H1 (cell line): ENCODE measurements around the gene BTBD9. TPM values are rescaled to one million over a fixed set of nuclear protein-coding genes. Genes with fewer than 3 reads are reported as not detected.

Experiments
- CTCF ChIA-PET: fragments of 300-600 bp; sonication (Branson Sonifier 250); formaldehyde crosslinking; loops from one replicate; lab custom pipeline; 2021; ENCODE audit not compliant: partially characterized antibody; lab: Charles Lee
- POLR2A ChIA-PET: fragments of 300-600 bp; sonication (Branson Sonifier 250); formaldehyde crosslinking; loops from one replicate; lab custom pipeline; 2021; ENCODE audit warnings: inconsistent platforms; ENCODE audit not compliant: partially characterized antibody; lab: Charles Lee
- DNase-seq, 2 experiments: peaks; one replicate each; pipeline versions ENCODE4 v3.0.0 to v3.0.0-alpha.2; 2010 to 2022; ENCODE audit warnings: low spot score in 2 of 2, low read depth in 1 of 2, mixed read lengths in 1 of 2
- FAIRE-seq: peaks from 2 replicates; lab custom pipeline; 2011; peaks lifted over from hg19 to GRCh38; lab: Jason Lieb, UNC
- H2AFZ ChIP-seq: 2 replicates; pipeline ENCODE4 v1.8.1; 2012; ENCODE audit warnings: low read length, inconsistent platforms
- H2AK5ac ChIP-seq: 2 replicates; pipeline ENCODE4 v1.6.1; 2013; ENCODE audit warnings: low read depth, low read length
- H2BK120ac ChIP-seq: replicated peaks from 2 replicates; pipeline ENCODE3; 2013; ENCODE audit warnings: low read depth, low read length, inconsistent platforms
- H2BK12ac ChIP-seq: 2 replicates; pipeline ENCODE4 v1.6.1; 2013; ENCODE audit warnings: low read depth, low read length
- H2BK15ac ChIP-seq: 2 replicates; pipeline ENCODE4 v1.6.1; 2013; ENCODE audit warnings: low read length
- H2BK20ac ChIP-seq: 2 replicates; pipeline ENCODE4 v1.6.1; 2013; ENCODE audit warnings: low read length
- H2BK5ac ChIP-seq: 2 replicates; pipeline ENCODE4 v1.6.1; 2013; ENCODE audit warnings: low read depth, low read length
- H3K14ac ChIP-seq: 2 replicates; pipeline ENCODE4 v1.6.1; 2013; ENCODE audit warnings: inconsistent platforms; ENCODE audit not compliant: insufficient read length
- H3K18ac ChIP-seq: 2 replicates; pipeline ENCODE4 v1.6.1; 2013; ENCODE audit warnings: low read length; ENCODE audit errors: extremely low read depth
- H3K23ac ChIP-seq: 2 replicates; pipeline ENCODE4 v1.6.1; 2013; ENCODE audit warnings: inconsistent platforms; ENCODE audit not compliant: insufficient read length
- H3K23me2 ChIP-seq: 2 replicates; pipeline ENCODE4 v1.6.1; 2013; ENCODE audit warnings: low read depth, low read length
- H3K27ac ChIP-seq: 2 replicates; pipeline ENCODE4 v1.6.1; 2011; ENCODE audit warnings: low read depth, low read length, inconsistent platforms
- H3K27me3 ChIP-seq, 4 experiments: replicated peaks in 1 of 4; 1 replicate in 1 of 4; 2 replicates in 3 of 4; pipeline versions ENCODE4 v1.6.1 to v1.8.1; 2011 to 2013; ENCODE audit warnings: low read length in 3 of 4, mild to moderate bottlenecking in 3 of 4, inconsistent platforms in 2 of 4, mixed read lengths in 2 of 4, moderate library complexity in 1 of 4; ENCODE audit not compliant: control insufficient read depth in 3 of 4, insufficient read depth in 3 of 4; ENCODE audit errors: extremely low read depth in 1 of 4
- H3K36me3 ChIP-seq, 4 experiments: 2 replicates each; pipeline versions ENCODE4 v1.6.1 to v1.8.1; 2011 to 2013; ENCODE audit warnings: mild to moderate bottlenecking in 4 of 4, low read length in 3 of 4, moderate library complexity in 2 of 4, control low read depth in 1 of 4, inconsistent platforms in 1 of 4; ENCODE audit not compliant: insufficient read depth in 4 of 4, control insufficient read depth in 2 of 4
- H3K4ac ChIP-seq: replicated peaks from 2 replicates; pipeline ENCODE3; 2013; ENCODE audit warnings: low read length, low read depth, mixed read lengths, inconsistent platforms; ENCODE audit not compliant: insufficient read length
- H3K4me1 ChIP-seq, 4 experiments: replicated peaks in 1 of 4; 1 replicate in 1 of 4; 2 replicates in 3 of 4; pipeline versions ENCODE4 v1.6.1 to v1.8.1; 2011 to 2013; ENCODE audit warnings: low read length in 3 of 4, inconsistent platforms in 2 of 4, mixed read lengths in 1 of 4; ENCODE audit not compliant: insufficient read depth in 4 of 4, control insufficient read depth in 3 of 4
- H3K4me2 ChIP-seq, 2 experiments: 2 replicates each; pipeline versions ENCODE4 v1.6.1 to v1.8.1; 2011 to 2013; ENCODE audit warnings: low read depth in 2 of 2, low read length in 2 of 2, control low read depth in 1 of 2, inconsistent platforms in 1 of 2, mild to moderate bottlenecking in 1 of 2; ENCODE audit not compliant: insufficient read depth in 1 of 2
- H3K4me3 ChIP-seq, 4 experiments: fragments of 200-600, 300-600 bp in 1 of 4; sonication (generic), shearing (Covaris generic), sonication (Bioruptor Twin) in 1 of 4; 2 replicates each; pipeline versions ENCODE4 v1.5.1 to v1.8.1; 2011 to 2016; ENCODE audit warnings: low read length in 4 of 4, low read depth in 3 of 4, control low read depth in 2 of 4, inconsistent platforms in 2 of 4, mild to moderate bottlenecking in 2 of 4, mixed read lengths in 1 of 4, moderate library complexity in 1 of 4; ENCODE audit not compliant: insufficient read depth in 2 of 4; ENCODE audit errors: extremely low read depth in 1 of 4
- H3K56ac ChIP-seq: replicated peaks from 2 replicates; pipeline ENCODE3; 2013; ENCODE audit warnings: low read depth, mild to moderate bottlenecking, mixed read lengths, low read length, inconsistent platforms; ENCODE audit not compliant: insufficient read length
- H3K79me1 ChIP-seq: 2 replicates; pipeline ENCODE4 v1.6.1; 2013; ENCODE audit warnings: low read depth, low read length, control low read depth
- H3K79me2 ChIP-seq, 2 experiments: 2 replicates each; pipeline versions ENCODE4 v1.6.1 to v1.8.1; 2012 to 2013; ENCODE audit warnings: low read length in 2 of 2, mild to moderate bottlenecking in 2 of 2, inconsistent platforms in 1 of 2; ENCODE audit not compliant: insufficient read depth in 2 of 2, control insufficient read depth in 1 of 2
- H3K9ac ChIP-seq, 4 experiments: replicated peaks in 1 of 4; 1 replicate in 1 of 4; 2 replicates in 3 of 4; pipeline versions ENCODE4 v1.6.1 to v1.8.1; 2011 to 2013; ENCODE audit warnings: low read depth in 3 of 4, low read length in 3 of 4, control low read depth in 2 of 4, mild to moderate bottlenecking in 2 of 4, moderate library complexity in 2 of 4, inconsistent platforms in 1 of 4; ENCODE audit errors: extremely low read depth in 1 of 4
- H3K9me3 ChIP-seq, 2 experiments: 2 replicates each; pipeline versions ENCODE4 v1.6.1 to v1.8.1; 2012 to 2013; ENCODE audit warnings: mild to moderate bottlenecking in 2 of 2, moderate library complexity in 2 of 2, control low read depth in 1 of 2, inconsistent platforms in 1 of 2, low read depth in 1 of 2, low read length in 1 of 2, mixed read lengths in 1 of 2; ENCODE audit not compliant: insufficient read depth in 2 of 2
- H4K20me1 ChIP-seq, 2 experiments: replicated peaks in 1 of 2; 2 replicates each; pipeline versions ENCODE3 to v1.8.1; 2011 to 2013; ENCODE audit warnings: inconsistent platforms in 2 of 2, low read length in 2 of 2, mild to moderate bottlenecking in 1 of 2; ENCODE audit not compliant: insufficient read depth in 2 of 2, control insufficient read depth in 1 of 2
- H4K5ac ChIP-seq: 2 replicates; pipeline ENCODE4 v1.6.1; 2013; ENCODE audit warnings: low read length, low read depth, mixed read lengths, inconsistent platforms; ENCODE audit not compliant: insufficient read length
- H4K8ac ChIP-seq: 2 replicates; pipeline ENCODE4 v1.8.0; 2013; ENCODE audit warnings: mild to moderate bottlenecking, moderate library complexity, low read length, inconsistent platforms; ENCODE audit not compliant: insufficient read depth; ENCODE audit errors: extremely low read depth
- H4K91ac ChIP-seq: replicated peaks from 2 replicates; pipeline ENCODE3; 2013; ENCODE audit warnings: low read length, mixed read lengths, inconsistent platforms; ENCODE audit not compliant: insufficient read length
- HDAC2 ChIP-seq, 2 experiments: fragments of 300-600 bp in 1 of 2; sonication (generic) in 1 of 2; IDR thresholded peaks; 2 replicates each; pipeline ENCODE4 v1.6.1; 2011 to 2012; ENCODE audit warnings: low read depth in 2 of 2, low read length in 2 of 2, mild to moderate bottlenecking in 2 of 2, moderate library complexity in 2 of 2, borderline replicate concordance in 1 of 2, inconsistent platforms in 1 of 2
- RAD21 ChIP-seq, 2 experiments: IDR thresholded peaks in 1 of 2; conservative IDR thresholded peaks in 1 of 2; 2 replicates each; pipeline ENCODE4 v1.6.1; 2011; ENCODE audit warnings: low read depth in 2 of 2, low read length in 2 of 2, improper control_type of control experiment in 1 of 2, inconsistent platforms in 1 of 2, mild to moderate bottlenecking in 1 of 2, moderate library complexity in 1 of 2
- SIN3A ChIP-seq, 2 experiments: IDR thresholded peaks in 1 of 2; conservative IDR thresholded peaks in 1 of 2; 2 replicates each; pipeline ENCODE4 v1.6.1; 2011 to 2012; ENCODE audit warnings: low read length in 2 of 2, improper control_type of control experiment in 1 of 2, low read depth in 1 of 2, mild to moderate bottlenecking in 1 of 2
- TAF1 ChIP-seq: IDR thresholded peaks from 2 replicates; pipeline ENCODE4 v1.6.1; 2011; ENCODE audit warnings: mild to moderate bottlenecking, low read depth, low read length
- ZNF274 ChIP-seq: IDR thresholded peaks from 2 replicates; pipeline ENCODE4 v1.7.0; 2012; ENCODE audit warnings: low read length, borderline replicate concordance; ENCODE audit errors: extremely low read depth
- WGBS, 2 experiments: shearing (Covaris generic) in 1 of 2; methylation state at CpG; one replicate each; pipeline versions ENCODE4 v1.1.6 to v1.1.7; 2013 to 2015; ENCODE audit warnings: low lambda C conversion rate in 2 of 2, mixed read lengths in 2 of 2, inconsistent platforms in 1 of 2, low coverage in 1 of 2, missing lambda C conversion rate in 1 of 2; ENCODE audit not compliant: insufficient replicate concordance in 2 of 2, insufficient coverage in 1 of 2, insufficient read length in 1 of 2; ENCODE audit errors: extremely low coverage in 1 of 2, missing lambda C conversion rate in 1 of 2; 5-methylcytosine and 5-hydroxymethylcytosine counted together
- polyA plus RNA-seq, 7 experiments: library from polyadenylated mRNA; depleted of rRNA in 3 of 7; stranded (reverse) in 5 of 7; unstranded in 2 of 7; fragments of >200 nt in 5 of 7; fragments of 200-250 nt in 2 of 7; gene quantifications; 1 replicate in 5 of 7; 2 replicates in 1 of 7; 4 replicates in 1 of 7; pipeline versions ENCODE4 v1.2.1 to v1.2.3, GENCODE V29; 2011 to 2013; ENCODE audit warnings: missing spikeins in 2 of 7, mixed read lengths in 2 of 7
- total RNA-seq: library from RNA; stranded (reverse); fragmentation: NEBNext Ultra II Directional; extraction: Animal tissue kit (Norgen Biotek cat#: 25700); gene quantifications from 2 replicates; pipeline ENCODE4 v1.2.1, GENCODE V29; 2021
- TF ChIP-seq, protein P1 (sequence below): IDR thresholded peaks from 2 replicates; pipeline ENCODE4 v1.6.1; 2012; ENCODE audit warnings: low read length, inconsistent platforms
- TF ChIP-seq, protein P2 (sequence below): IDR thresholded peaks from 2 replicates; pipeline ENCODE4 v1.6.1; 2011; ENCODE audit warnings: low read length, improper control_type of control experiment

The BTBD9 gene
- total and polyA plus RNA-seq, 2 of the 8 experiments (the other 6 are each of a cell fraction or from before 2014, with no cell fraction given) = 0.92 to 4.1 TPM

- H4K20me1 ChIP-seq = peaks cover 0 to 2% of the 10 kb centered on the region in 2 experiments
- no peak overlapping the region for H3K9ac ChIP-seq
- FAIRE-seq (no peak), DNase-seq (no peak)
- no peaks in the 10 kb centered on the region; the same call in 1 of the 2 replicates for H3K79me1 ChIP-seq
- H3K4me3 ChIP-seq = no peak overlapping the region
- no peak overlapping the region for H3K4ac ChIP-seq
- no peak overlapping the region for H2AFZ ChIP-seq
- H4K91ac ChIP-seq = no peak overlapping the region
- no peaks in the 10 kb centered on the region for H3K79me2 ChIP-seq
- 92% methylated on average over 5 of the region's 5 CpGs; no CpG with 5 or more reads in 1 of the 2 experiments for whole genome bisulfite sequencing, 2 experiments
- H3K23ac ChIP-seq = no peak overlapping the region
- H4K8ac ChIP-seq = no peak overlapping the region
- H2BK20ac ChIP-seq = no peak overlapping the region
- ChIA-PET CTCF (interaction anchor here (1.1 kb wide), 1 partner anchor 23 kb away, joined by 3 read pairs; no protein-coding TSS in a partner anchor), POLR2A (no interaction called here)
- no peak overlapping the region for H3K14ac ChIP-seq
- TF ChIP-seq ZNF274 (no peak), TAF1 (no peak), HDAC2 (IDR thresholded peaks at IDR 0.05; ENCODE audit: borderline replicate concordance in 1 of 2, low read depth in 2 of 2, low read length in 2 of 2) (no peak), SIN3A (conservative IDR thresholded peaks at IDR 0.05 in 1 of 2, IDR thresholded peaks at IDR 0.05 in 1 of 2; ENCODE audit: low read depth in 1 of 2, low read length in 2 of 2) (no peak), RAD21 (IDR thresholded peaks at IDR 0.05 in 1 of 2, conservative IDR thresholded peaks at IDR 0.05 in 1 of 2; ENCODE audit: low read depth in 2 of 2, low read length in 2 of 2) (no peak)
- TF ChIP-seq, protein P1, sequence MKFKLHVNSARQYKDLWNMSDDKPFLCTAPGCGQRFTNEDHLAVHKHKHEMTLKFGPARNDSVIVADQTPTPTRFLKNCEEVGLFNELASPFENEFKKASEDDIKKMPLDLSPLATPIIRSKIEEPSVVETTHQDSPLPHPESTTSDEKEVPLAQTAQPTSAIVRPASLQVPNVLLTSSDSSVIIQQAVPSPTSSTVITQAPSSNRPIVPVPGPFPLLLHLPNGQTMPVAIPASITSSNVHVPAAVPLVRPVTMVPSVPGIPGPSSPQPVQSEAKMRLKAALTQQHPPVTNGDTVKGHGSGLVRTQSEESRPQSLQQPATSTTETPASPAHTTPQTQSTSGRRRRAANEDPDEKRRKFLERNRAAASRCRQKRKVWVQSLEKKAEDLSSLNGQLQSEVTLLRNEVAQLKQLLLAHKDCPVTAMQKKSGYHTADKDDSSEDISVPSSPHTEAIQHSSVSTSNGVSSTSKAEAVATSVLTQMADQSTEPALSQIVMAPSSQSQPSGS = no peak
- TF ChIP-seq, protein P2, sequence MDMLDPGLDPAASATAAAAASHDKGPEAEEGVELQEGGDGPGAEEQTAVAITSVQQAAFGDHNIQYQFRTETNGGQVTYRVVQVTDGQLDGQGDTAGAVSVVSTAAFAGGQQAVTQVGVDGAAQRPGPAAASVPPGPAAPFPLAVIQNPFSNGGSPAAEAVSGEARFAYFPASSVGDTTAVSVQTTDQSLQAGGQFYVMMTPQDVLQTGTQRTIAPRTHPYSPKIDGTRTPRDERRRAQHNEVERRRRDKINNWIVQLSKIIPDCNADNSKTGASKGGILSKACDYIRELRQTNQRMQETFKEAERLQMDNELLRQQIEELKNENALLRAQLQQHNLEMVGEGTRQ = no peak
- H3K56ac ChIP-seq = no peak overlapping the region
- H3K27ac ChIP-seq = no peak overlapping the region
- no peak overlapping the region for H2BK15ac ChIP-seq
- H2BK12ac ChIP-seq = no peak overlapping the region
- H3K23me2 ChIP-seq = no peaks in the 10 kb centered on the region
- H3K18ac ChIP-seq = no peak overlapping the region
- H2BK120ac ChIP-seq = no peak overlapping the region
- no peaks in the 10 kb centered on the region for H3K36me3 ChIP-seq
- no peak overlapping the region for H2AK5ac ChIP-seq
- no peak overlapping the region for H3K4me2 ChIP-seq
- H3K9me3 ChIP-seq = no peaks in the 10 kb centered on the region
- H4K5ac ChIP-seq = no peak overlapping the region
- H2BK5ac ChIP-seq = no peak overlapping the region
- H3K4me1 ChIP-seq = peaks cover 0 to 4% (median 2%) of the 10 kb centered on the region in 4 experiments; a peak in 2 of 7 replicates
- no peaks in the 10 kb centered on the region for H3K27me3 ChIP-seq
Measured at GRCh38 chr6:38650207-38650752, 10.6 kb upstream of the BTBD9 start.
